GM19351 (cell line): ENCODE results near the gene ZDHHC14.
A peak's percentile ranks its signal among the peaks of the same experiment; 100 is the strongest.

Experiments used
- ATAC-seq: cut with Tn5 transposase; IDR thresholded peaks from one replicate; pipeline ENCODE4 v1.9.1; 2021; ENCODE audit warnings: mild to moderate bottlenecking, moderate library complexity; ENCODE audit not compliant: unreplicated experiment

ZDHHC14 gene

DNA sequence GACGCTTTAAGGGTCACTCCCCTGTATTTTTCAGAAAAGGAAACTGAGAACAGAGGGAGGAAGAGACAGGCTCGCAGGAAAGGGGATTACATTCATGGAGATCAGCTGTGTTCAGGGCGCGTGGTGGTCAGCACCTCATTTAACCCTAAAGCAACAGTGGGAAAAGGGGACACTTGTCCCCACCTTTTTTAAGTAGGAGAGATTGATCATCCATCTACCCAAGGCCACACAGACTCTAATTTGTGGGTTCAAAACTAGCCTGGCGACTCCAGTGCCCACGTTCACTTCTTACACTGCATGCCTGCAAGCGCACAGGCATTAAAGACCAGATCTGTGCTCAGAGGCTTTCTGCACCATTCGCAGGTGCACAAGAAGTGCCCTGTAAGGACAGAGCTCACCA is 274.1 kb downstream of the ZDHHC14 start:
- no peak for ATAC-seq

DNA sequence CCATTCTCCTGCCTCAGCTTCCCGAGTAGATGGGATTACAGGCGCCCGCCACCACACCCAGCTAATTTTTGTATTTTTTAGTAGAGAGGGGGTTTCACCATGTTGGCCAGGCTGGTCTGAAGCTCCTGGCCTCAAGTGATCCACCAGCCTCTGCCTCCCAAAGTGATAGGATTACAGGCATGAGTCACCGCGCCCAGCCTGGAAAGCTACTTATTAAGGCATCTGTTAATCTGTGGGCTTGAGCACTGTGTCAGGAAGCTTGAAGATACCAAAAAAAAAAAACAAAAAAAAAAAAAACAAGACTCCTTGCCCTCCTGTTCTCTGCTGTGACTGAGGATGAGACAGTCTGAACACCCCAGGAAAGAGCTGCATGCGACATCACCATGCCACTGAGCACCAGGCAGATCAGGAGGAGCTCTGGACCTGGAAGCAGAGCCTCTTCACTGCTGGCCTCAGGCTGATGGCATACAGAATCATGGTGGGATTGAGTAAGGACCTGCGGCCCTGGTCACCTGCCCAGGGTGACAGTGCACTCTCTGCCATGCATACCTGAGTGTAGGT is 275.5 kb downstream of the ZDHHC14 start:
- no peak for ATAC-seq

DNA sequence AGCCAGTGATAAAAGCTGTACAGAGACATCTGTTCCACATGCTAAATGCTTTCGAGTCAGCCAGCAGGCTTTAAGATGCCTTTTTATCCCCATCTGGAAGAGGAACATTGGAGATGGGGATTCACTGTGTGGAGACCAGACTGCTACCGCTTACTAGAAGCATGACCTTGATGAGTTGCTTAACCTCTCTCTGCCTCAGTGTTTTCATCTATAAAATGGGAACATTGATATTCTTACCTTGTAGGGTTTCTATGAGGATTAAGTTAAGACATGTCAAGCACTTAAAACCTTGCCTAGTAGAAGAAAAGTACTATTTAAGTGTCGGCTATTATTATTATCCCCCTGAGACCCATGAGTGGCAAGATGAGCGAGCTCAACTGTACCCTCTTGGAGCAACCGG is 276.8 kb downstream of the ZDHHC14 start:
- ATAC-seq: no peak

- ATAC-seq: no peak
Measured at GRCh38 chr6:157658301-157658700, 277.3 kb downstream of the ZDHHC14 start.

DNA sequence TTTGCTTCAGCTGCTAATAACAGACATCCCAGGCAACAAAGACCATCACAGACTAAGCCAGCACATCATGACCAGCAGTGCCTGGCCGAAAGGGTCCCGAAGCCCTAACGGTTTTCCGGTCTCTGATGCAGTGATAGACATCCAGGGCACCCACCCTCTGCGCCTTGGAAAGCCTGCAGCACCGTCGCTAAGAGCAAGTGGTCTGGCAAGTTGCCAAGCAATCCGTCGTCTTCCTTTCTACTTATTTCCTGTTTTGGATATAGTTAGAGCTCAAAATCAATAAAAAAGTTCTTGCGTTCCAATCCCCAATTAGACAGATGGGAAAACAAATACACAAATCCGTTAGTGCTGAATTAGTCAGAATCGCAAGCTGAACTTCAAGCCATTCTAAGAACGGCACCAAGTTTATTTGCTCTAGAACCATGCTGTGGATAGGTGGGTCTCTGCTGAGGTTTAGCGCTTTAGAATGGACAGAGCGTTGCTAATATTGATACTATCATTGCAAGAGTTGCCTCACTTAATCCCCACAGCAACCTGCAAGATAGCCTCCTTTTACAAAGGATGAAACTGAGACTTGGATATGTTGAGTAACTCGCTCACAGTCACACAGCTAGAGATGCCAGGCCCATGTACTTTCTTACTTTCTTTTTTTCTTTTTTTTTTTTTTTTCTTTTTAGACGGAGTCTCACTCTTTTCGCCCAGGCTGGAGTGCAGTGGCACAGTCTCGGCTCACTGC is 278.7 kb downstream of the ZDHHC14 start:
- ATAC-seq: no peak

DNA sequence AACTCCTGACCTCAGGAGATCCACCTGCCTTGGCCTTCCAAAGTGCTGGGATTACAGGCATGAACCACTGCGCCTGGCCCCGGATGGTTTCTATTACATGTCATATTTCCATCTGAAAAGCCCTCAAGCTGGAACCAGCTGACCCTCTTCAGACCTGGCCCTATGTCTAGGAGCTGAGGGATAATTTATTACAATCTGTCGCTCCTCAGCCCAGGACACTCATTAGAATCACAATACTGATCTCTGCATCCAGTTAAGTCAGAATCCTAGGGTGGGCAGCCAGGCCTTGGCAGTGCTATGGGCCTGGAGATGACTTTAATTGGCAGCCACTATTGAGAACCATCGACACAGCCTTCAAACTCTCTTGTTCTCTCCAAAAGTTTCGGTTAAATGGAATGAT is 279.4 kb downstream of the ZDHHC14 start:
- no peak for ATAC-seq

DNA sequence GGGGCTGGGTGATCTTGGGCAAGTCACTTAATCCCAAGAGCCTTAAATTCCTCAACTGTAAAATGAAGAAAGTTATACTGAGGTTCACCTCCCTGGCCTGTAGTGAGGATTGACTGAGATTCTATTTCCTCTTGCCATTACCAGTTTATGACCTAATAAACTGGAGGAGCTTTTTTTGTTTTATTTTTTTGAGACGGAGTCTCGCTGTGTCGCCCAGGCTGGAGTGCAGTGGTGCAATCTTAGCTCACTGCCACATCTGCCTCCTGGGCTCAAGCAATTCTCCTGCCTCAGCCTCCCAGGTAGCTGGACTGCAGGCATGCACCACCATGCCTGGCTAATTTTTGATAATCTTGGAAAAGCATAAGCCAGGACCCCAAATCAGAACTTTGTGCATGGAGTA is 280.7 kb downstream of the ZDHHC14 start:
- ATAC-seq: no peak

- ATAC-seq: no peak
Measured at GRCh38 chr6:157663261-157663660, 282.3 kb downstream of the ZDHHC14 start.

GRCh38 chr6:157665180-157665579 is 284.2 kb downstream of the ZDHHC14 start:
- ATAC-seq: no peak

GRCh38 chr6:157666729-157667128 is 285.7 kb downstream of the ZDHHC14 start:
- ATAC-seq: no peak

GRCh38 chr6:157667211-157668008 is 286.4 kb downstream of the ZDHHC14 start:
- ATAC-seq: peak; percentile 51

DNA sequence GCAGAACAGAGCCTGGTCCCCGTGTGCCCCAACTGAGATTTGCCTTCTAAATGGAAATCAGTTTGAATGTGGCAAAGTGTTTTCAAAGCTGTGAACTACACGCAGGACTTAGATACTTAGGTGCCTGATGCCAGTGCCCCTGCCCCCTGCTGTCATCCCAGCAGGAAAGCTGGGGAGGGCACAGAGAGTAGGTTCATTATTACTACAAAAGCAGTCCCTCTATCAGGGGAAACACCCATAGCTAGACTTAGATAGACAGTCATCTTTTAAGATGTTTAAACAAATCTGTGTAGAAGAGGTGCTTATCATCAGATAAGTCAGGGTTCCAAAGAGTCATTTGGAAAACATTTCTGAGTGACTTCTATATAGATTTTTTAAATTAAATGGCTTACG is 287.0 kb downstream of the ZDHHC14 start:
- no peak for ATAC-seq

- ATAC-seq: no peak
Measured at GRCh38 chr6:157668713-157669112, 287.7 kb downstream of the ZDHHC14 start.

DNA sequence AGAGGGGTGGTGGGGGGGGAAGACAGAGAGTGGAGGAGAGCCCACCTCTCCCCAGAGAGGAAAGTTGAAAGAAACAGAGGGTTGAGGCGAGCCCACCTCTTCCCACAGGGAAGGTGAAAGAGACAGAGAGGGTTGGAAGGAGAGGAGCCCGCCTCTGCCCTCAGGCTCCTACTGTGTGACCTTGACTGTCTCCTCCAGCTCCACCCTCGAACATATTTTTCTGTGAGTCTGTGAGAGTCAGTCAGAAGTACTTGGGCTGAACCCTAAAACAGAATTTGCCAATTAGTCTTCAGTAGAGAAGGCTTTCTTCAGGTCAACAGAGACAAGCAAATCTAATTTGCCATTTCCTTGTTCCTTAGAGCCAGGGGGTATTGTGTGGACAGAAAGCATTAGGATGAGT is 288.3 kb downstream of the ZDHHC14 start:
- ATAC-seq: no peak

DNA sequence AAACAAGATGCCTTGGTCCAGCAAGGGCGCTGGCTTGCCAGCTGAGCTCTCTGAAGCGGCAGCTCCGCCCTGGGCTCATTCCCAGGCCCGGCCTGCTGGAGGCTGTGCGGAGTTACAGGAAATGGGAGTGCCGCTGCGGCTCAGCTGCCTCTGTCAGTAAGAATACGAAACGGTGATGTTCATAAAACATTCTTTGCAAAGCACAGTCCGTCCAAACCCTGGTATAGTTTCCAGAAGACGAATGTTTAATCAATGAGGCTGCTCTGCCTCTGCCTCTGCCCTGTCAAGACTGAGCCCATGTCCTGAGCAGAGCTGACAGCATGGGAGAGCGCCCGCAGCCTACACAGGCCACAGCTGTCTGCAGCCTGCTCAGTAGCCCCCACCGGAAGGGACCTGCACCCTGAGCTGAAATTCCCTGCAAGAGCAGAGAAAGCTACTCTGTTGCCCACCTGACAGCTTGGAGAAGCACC is 288.8 kb downstream of the ZDHHC14 start:
- no peak for ATAC-seq

- ATAC-seq: no peak
Measured at GRCh38 chr6:157670466-157671186, 289.6 kb downstream of the ZDHHC14 start.

DNA sequence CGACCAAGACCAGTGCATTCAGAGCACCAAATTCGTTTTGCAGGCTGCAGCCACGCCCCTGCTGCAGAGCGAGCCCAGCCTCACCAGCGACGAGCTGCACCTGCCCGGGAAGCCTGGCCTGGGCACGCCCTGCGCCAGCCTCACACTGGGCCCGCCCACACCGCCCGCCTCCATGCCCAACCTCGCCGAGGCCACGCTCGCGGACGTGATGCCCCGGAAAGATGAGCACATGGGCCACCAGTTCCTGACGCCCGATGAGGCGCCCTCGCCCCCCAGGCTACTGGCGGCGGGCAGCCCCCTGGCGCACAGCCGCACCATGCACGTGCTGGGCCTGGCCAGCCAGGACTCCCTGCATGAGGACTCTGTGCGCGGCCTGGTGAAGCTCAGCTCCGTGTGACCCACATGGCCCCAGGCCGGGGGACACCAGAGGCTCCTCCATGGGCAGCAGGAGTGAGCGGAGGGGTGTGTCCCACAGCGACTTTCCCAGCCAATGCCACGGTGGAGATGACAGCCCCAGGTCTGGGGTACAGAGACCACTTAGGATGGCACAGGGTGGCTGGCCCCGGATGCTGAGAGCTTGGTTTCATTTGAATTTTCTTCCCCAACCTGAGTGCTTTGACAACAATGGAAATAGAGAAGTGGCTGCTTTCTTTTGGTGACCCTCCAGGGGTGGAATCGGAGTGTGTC is 291.9 kb downstream of the ZDHHC14 start:
- no peak for ATAC-seq

- ATAC-seq: no peak
Measured at GRCh38 chr6:157673596-157673995, 292.6 kb downstream of the ZDHHC14 start.

GRCh38 chr6:157674061-157674460 is 293.1 kb downstream of the ZDHHC14 start:
- no peak for ATAC-seq

GRCh38 chr6:157675831-157676230 is 294.8 kb downstream of the ZDHHC14 start:
- ATAC-seq: no peak

DNA sequence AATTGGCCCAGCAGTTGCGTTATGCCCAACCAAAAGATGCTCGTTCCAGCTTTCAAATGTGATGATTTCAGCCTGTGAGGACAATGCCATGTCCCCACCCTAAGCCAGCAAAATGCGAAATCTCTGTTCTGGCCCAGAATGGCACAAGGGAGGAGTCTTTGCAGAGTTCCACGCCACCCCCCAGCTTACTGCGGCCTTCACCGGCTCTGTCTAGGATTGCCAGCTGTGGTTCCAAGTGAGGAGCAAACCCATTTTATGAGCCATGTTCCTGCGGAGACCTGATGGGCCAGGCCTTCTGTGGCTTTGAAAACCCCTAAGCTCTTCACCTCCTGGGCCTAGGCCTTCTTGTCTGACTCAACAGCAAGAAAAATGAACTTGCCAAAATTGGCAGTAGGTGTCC is 295.3 kb downstream of the ZDHHC14 start:
- ATAC-seq: no peak
